Ishikawa (cell line): ENCODE measurements around the gene EPB41.

Experiments
- MAX ChIP-seq: IDR thresholded peaks from 2 replicates; pipeline ENCODE4 v1.6.1; 2012
- REST ChIP-seq: IDR thresholded peaks from 2 replicates; pipeline ENCODE4 v1.6.1; 2012; ENCODE audit warnings: low read depth, mild to moderate bottlenecking
- TAF1 ChIP-seq: IDR thresholded peaks from 2 replicates; pipeline ENCODE4 v1.6.1; 2012; ENCODE audit warnings: low read depth, mild to moderate bottlenecking
- TCF12 ChIP-seq: IDR thresholded peaks from 2 replicates; pipeline ENCODE4 v1.6.1; 2012; ENCODE audit warnings: low read depth
- TEAD4 ChIP-seq: IDR thresholded peaks from 2 replicates; pipeline ENCODE4 v1.6.1; 2012
- YY1 ChIP-seq: IDR thresholded peaks from 2 replicates; pipeline ENCODE4 v1.6.1; 2012; ENCODE audit warnings: low read depth

DNA sequence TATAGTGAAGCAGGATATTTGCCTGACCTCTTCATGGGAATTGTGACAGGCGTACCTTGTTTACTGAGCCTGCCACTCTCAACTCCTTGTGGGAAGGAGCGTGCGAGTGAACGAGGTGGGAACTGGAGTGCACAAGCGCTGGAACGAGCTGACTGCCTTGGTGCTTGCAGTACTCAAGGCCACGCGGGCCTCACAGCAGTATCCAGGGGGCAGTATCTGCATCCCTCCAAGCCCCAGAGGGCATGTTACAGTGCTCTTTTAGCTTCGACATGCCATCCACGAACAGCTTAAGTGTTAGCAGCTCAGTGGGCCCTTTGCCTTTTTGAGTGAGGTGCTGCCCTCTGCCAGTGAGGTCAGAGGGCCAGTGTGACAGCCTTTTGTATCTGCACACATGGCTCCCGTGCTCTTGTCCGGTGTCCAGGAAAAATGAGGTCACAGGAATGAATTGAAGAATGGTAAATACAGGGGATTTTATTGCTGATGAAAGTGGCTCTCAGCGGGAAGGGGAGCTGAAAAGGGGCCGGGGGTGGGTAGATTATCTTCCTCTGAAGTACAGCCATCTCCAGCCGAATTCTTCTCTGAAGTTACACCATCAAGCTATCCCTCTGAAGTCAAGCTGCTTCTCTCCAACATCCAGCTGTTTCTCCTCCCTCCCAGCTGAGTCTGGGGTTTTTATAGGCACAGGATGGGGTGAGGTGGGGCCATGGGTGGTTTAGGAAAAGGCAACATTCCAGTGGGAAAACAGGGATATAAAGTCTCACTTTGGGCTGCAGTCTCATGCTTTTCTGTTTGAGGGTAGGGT is 69.3 kb downstream of the EPB41 start:
- no peak for TF ChIP-seq TEAD4
- no peak for TF ChIP-seq REST
- TF ChIP-seq TCF12 = no peak
- no peak for TF ChIP-seq YY1
- TF ChIP-seq TAF1 = no peak
- no peak for TF ChIP-seq MAX
